HEK293T (cell line): Measurements from ENCODE around the gene SOCS7.

Source experiments
- CTCF ChIA-PET: fragments of 350-600 bp; formaldehyde crosslinking; extraction: SDS; loops from one replicate; lab custom pipeline; 2021; ENCODE audit warnings: antibody characterized with exemption, inconsistent platforms; lab: Yijun Ruan, JAX
- POLR2A ChIA-PET: fragments of 350-600 bp; formaldehyde crosslinking; extraction: SDS; loops from one replicate; lab custom pipeline; 2020; ENCODE audit warnings: antibody characterized with exemption, inconsistent platforms; lab: Yijun Ruan, JAX
- DNase-seq: peaks from one replicate; pipeline ENCODE4 v3.0.0; 2012; ENCODE audit warnings: mixed read lengths; ENCODE audit errors: extremely low spot score
- ARNT ChIP-seq: fragments of 450-650 bp; IDR thresholded peaks from 2 replicates; pipeline ENCODE4 v1.6.1; 2017; ENCODE audit warnings: mild to moderate bottlenecking
- BHLHE40 ChIP-seq: fragments of 450-650 bp; IDR thresholded peaks from 2 replicates; pipeline ENCODE4 v1.6.1; 2016; ENCODE audit warnings: mild to moderate bottlenecking, moderate library complexity, borderline replicate concordance
- CTBP1 ChIP-seq: fragments of 450-650 bp; IDR thresholded peaks from 2 replicates; pipeline ENCODE4 v1.6.1; 2016; ENCODE audit warnings: borderline replicate concordance
- ELF4 ChIP-seq: fragments of 450-650 bp; IDR thresholded peaks from 2 replicates; pipeline ENCODE4 v1.6.1; 2017; ENCODE audit warnings: antibody characterized with exemption
- FOXA1 ChIP-seq: fragments of 450-650 bp; IDR thresholded peaks from 2 replicates; pipeline ENCODE4 v1.6.1; 2016; ENCODE audit warnings: mild to moderate bottlenecking
- FOXK2 ChIP-seq: fragments of 450-650 bp; IDR thresholded peaks from 2 replicates; pipeline ENCODE4 v1.6.1; 2016; ENCODE audit warnings: mild to moderate bottlenecking
- FOXM1 ChIP-seq: fragments of 450-650 bp; IDR thresholded peaks from 2 replicates; pipeline ENCODE4 v1.6.1; 2017; ENCODE audit warnings: mild to moderate bottlenecking, borderline replicate concordance
- HDGF ChIP-seq: fragments of 450-650 bp; IDR thresholded peaks from 2 replicates; pipeline ENCODE4 v1.6.1; 2017; ENCODE audit warnings: antibody characterized with exemption, borderline replicate concordance
- L3MBTL2 ChIP-seq: fragments of 450-650 bp; conservative IDR thresholded peaks from 2 replicates; pipeline ENCODE4 v1.6.1; 2016; ENCODE audit warnings: mild to moderate bottlenecking
- LEF1 ChIP-seq: fragments of 450-650 bp; IDR thresholded peaks from 2 replicates; pipeline ENCODE4 v1.6.1; 2017; ENCODE audit warnings: mild to moderate bottlenecking, borderline replicate concordance
- NFRKB ChIP-seq: fragments of 450-650 bp; IDR thresholded peaks from 2 replicates; pipeline ENCODE4 v1.6.1; 2016; ENCODE audit warnings: mild to moderate bottlenecking, moderate library complexity
- SP1 ChIP-seq: fragments of 450-650 bp; IDR thresholded peaks from 2 replicates; pipeline ENCODE4 v1.6.1; 2017
- SUZ12 ChIP-seq: fragments of 450-650 bp; IDR thresholded peaks from 2 replicates; pipeline ENCODE4 v1.6.1; 2016; ENCODE audit warnings: mild to moderate bottlenecking
- TARDBP ChIP-seq: fragments of 450-650 bp; IDR thresholded peaks from 2 replicates; pipeline ENCODE4 v1.6.1; 2016
- ZNF384 ChIP-seq: fragments of 450-650 bp; IDR thresholded peaks from 2 replicates; pipeline ENCODE4 v1.6.1; 2016
- TF ChIP-seq, protein P1 (sequence below): fragments of 450-650 bp; IDR thresholded peaks from 2 replicates; pipeline ENCODE4 v1.6.1; 2016

Gene SOCS7

DNA sequence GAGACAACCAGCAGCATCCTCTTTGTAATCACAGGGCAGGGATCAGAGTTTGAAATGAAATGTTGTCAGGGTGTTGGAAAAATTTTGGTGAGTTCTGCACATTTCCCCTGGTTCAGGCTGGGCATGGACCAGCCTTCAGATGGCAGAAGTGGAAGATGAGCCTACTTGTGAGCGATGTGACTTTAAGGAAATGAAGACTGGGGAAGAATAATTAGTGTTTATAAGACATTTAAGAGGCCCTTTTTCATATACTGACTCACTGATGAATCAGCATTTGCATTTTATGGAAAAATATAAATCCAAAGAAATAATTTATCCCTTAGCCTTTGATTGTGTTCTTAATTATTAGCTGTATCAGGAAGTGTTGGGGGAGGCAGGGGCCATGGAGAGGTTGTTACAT is 28.7 kb upstream of the SOCS7 start:
- CTCF ChIA-PET, result interaction anchor here (1.5 to 2.9 kb wide), 3 partner anchors 9 to 26 kb away, joined by 4 to 25 read pairs (median 11); no protein-coding TSS in a partner anchor
- no peak for DNase-seq
- no peak for TF ChIP-seq FOXK2
- TF ChIP-seq SP1, result no peak
- TF ChIP-seq SUZ12, result no peak
- no peak for TF ChIP-seq BHLHE40
- TF ChIP-seq ELF4, result no peak
- TF ChIP-seq ZNF384, result no peak
- TF ChIP-seq ARNT, result no peak
- POLR2A ChIA-PET, result no interaction called here

DNA sequence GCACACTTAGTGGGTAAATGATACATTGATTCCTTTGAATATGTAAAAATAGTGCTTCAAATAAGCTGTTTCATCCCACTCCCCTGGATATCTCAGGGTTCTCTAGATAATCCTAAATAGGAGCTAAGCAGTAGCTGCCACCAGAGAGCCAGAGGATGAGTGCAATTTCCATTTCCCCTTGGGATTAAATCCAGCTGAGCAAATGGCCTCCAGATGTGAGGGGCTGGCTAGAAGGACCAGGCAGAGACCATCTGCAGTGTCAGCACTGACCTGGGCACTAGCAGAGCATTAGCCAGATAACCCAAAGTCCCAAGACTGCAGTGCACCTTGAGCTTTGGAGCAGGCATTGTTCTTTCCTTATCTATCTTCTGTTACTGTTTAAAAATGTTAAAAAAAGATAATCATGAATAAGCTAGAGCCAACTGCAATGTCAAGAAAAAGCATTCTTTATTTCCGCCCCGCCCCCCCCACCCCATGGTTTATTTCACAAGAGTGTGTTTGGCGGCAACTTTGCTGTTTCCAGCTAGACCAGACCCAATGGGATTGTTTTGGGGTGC is 27.4 kb upstream of the SOCS7 start:
- no peak for TF ChIP-seq CTBP1
- ChIA-PET CTCF (interaction anchor here (2.4 to 2.9 kb wide), 2 partner anchors 10 to 25 kb away, joined by 11 to 20 read pairs; no protein-coding TSS in a partner anchor), POLR2A (interaction anchor here (1.1 to 2.5 kb wide), 3 partner anchors 17 to 90 kb away, joined by 3 to 6 read pairs (median 6); partner anchors contain the start of gene SOCS7)
- no peak for DNase-seq

DNA sequence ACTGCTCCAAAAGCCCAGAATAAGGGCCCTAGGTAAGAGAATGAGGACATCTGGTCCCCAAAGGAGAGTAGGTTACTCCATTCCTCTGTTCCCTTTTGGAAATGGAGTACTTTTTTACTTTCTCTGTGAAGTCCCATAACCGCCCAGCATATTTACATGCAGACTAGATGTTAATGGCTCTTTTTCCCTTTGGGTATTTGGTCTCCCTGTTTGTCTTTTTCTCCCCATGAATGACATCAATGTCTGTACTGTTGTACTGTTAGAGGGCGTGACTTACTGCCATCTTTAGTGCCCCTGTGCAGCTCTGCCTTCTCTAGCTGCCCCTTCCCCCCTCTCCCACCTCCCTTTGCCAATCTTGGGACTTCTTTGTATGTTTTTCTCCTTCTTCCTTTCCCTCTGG is 26.9 kb upstream of the SOCS7 start:
- POLR2A ChIA-PET, result interaction anchor here (1.1 to 2.5 kb wide), 3 partner anchors 17 to 89 kb away, joined by 3 to 6 read pairs (median 6); partner anchors contain the start of gene SOCS7
- CTCF ChIA-PET, result interaction anchor here (2.4 kb wide), 1 partner anchor 9 kb away, joined by 20 read pairs; no protein-coding TSS in a partner anchor
- TF ChIP-seq FOXA1 (no peak), TARDBP (no peak), HDGF (no peak), NFRKB (no peak), LEF1 (no peak), SP1 (no peak), SUZ12 (no peak), ELF4 (no peak), BHLHE40 (no peak), FOXK2 (no peak), L3MBTL2 (no peak), FOXM1 (no peak), ARNT (no peak), CTBP1 (no peak), ZNF384 (no peak)
- TF ChIP-seq, protein P1, sequence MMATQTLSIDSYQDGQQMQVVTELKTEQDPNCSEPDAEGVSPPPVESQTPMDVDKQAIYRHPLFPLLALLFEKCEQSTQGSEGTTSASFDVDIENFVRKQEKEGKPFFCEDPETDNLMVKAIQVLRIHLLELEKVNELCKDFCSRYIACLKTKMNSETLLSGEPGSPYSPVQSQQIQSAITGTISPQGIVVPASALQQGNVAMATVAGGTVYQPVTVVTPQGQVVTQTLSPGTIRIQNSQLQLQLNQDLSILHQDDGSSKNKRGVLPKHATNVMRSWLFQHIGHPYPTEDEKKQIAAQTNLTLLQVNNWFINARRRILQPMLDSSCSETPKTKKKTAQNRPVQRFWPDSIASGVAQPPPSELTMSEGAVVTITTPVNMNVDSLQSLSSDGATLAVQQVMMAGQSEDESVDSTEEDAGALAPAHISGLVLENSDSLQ, result no peak
- DNase-seq, result no peak

DNA sequence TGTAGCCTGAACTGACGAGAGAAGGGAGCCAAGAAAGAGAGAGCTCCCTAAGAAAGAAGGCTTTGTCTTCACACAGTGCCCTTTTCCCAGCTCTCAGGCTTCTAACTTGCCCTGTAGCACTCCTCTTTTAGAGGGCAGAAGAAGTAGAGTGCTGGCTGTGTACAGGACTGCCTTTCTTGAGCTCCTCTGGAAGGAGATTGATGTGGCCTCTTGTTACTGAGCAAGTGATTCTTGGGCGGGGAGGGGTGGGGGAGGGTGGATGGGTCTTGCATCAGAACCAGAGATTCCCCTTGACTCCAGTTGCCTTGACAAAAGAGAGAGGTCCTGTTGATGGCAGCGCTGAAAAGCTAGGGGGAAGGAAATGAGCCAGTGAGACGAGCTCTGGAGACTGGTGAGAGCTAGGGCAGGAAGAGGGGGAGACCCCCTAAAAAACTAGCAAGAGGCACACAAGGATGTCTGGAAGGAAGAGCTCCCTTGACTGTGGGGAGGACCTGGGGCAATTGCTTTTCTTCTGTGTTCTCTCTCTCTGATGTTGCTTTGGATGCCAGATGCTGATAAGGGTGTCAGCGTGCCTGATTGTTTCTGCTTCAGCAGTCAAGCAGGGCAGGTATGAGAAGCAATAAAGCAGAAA is 26.3 kb upstream of the SOCS7 start:
- ChIA-PET CTCF (interaction anchor here (0.6 to 2.4 kb wide), 4 partner anchors 9 to 156 kb away, joined by 3 to 20 read pairs (median 6); no protein-coding TSS in a partner anchor), POLR2A (interaction anchor here (1.1 to 2.5 kb wide), 3 partner anchors 16 to 89 kb away, joined by 3 to 6 read pairs (median 6); partner anchors contain the start of gene SOCS7)
- no peak for DNase-seq
- TF ChIP-seq ELF4, result no peak
- no peak for TF ChIP-seq L3MBTL2
- no peak for TF ChIP-seq ARNT
- TF ChIP-seq BHLHE40, result no peak
- no peak for TF ChIP-seq FOXK2
- no peak for TF ChIP-seq CTBP1
- no peak for TF ChIP-seq TARDBP
- no peak for TF ChIP-seq NFRKB
- TF ChIP-seq SP1, result no peak
- no peak for TF ChIP-seq ZNF384
- TF ChIP-seq, protein P1, result no peak
- TF ChIP-seq FOXA1, result no peak
- TF ChIP-seq FOXM1, result no peak
- no peak for TF ChIP-seq LEF1
- no peak for TF ChIP-seq HDGF
- no peak for TF ChIP-seq SUZ12

DNA sequence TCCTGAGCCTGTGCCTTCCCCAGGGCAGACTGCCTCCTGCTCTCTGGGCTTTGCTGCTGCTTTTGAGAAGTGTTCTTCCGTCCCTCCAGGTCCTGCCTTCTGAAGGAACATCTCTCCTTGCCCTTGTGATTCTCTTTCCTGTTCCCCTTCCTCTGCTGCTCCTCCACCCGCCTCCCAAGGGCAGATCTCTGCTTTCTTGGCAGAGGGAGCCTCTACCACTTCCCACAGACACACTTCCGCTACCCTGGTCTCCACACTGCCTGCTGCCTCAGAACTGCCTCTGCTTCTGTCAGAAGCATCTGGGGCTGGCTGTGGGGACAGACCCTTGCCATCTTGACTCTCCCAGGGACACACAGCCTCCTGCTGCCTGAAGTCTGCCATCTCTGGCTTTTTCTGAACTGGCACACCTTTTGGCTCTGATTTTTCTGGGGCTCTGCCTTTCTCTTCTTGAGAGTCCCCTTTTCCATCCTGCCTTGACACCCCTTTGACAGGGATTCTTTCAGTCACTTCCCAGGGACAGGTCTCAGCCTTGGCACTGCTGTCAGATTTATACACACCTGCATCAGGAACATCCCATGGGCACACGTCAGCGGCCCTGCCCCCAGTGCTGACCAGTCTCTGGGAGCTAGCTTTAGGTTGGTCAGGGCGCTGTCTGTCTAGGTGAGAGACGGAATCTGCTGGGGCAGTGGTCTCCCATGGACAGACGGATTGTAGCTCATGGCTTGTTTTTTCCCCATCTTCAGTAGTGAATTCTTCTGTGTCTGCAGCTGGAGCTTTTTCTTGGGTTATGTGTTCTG is 24.4 kb upstream of the SOCS7 start:
- CTCF ChIA-PET, result interaction anchor here (0.8 to 1.8 kb wide), 5 partner anchors 22 to 954 kb away, joined by 3 to 8 read pairs (median 4); no protein-coding TSS in a partner anchor
- POLR2A ChIA-PET, result interaction anchor here (1.0 to 2.2 kb wide), 3 partner anchors 9 to 87 kb away, joined by 3 to 8 read pairs (median 4); partner anchors contain the start of gene SOCS7
- no peak for DNase-seq
- TF ChIP-seq ZNF384, result no peak
- no peak for TF ChIP-seq BHLHE40
- no peak for TF ChIP-seq CTBP1
- TF ChIP-seq ARNT, result no peak
- TF ChIP-seq HDGF, result no peak
- TF ChIP-seq LEF1, result no peak
- no peak for TF ChIP-seq NFRKB

DNA sequence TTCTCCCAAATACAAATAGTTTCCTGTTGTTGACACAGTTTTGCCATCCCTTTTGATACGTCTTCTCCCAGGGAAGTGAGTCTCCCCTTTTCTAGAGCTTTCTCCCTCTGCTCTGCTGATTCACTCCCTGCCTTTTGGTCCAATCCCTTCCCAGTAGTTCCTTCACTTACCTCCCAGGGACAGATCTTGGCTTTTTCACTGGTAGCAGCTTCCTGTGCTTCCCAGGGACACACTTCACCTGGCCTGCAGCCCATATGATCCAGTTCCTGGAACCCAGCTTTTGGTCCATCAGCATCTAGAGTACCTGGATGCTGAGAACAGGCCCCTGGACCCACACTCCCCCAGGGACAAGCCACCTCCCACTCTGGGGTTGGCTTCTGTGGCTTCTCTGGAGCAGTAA is 23.7 kb upstream of the SOCS7 start:
- ChIA-PET POLR2A (interaction anchor here (1.7 to 2.2 kb wide), 2 partner anchors 24 to 86 kb away, joined by 4 to 8 read pairs; partner anchors contain the start of gene SOCS7), CTCF (interaction anchor here (1.1 to 1.6 kb wide), 3 partner anchors 21 to 87 kb away, joined by 3 to 8 read pairs (median 4); partner anchors contain the start of gene SOCS7)
- no peak for TF ChIP-seq FOXK2
- TF ChIP-seq TARDBP, result no peak
- TF ChIP-seq, protein P1, result no peak
- TF ChIP-seq ARNT, result no peak
- no peak for TF ChIP-seq L3MBTL2
- no peak for TF ChIP-seq NFRKB
- no peak for TF ChIP-seq SUZ12
- no peak for TF ChIP-seq LEF1
- no peak for TF ChIP-seq FOXM1
- no peak for TF ChIP-seq CTBP1
- no peak for TF ChIP-seq FOXA1
- TF ChIP-seq BHLHE40, result no peak
- no peak for DNase-seq
